ENCODE data around the gene ERCC5.

- TF ChIP-seq CTCF (IDR thresholded peaks at IDR 0.05) (no peak), POLR2A (IDR thresholded peaks at IDR 0.05) (no peak)
These were observed 573 bp upstream of the ERCC5 start for GRCh38 chr13:102845289-102845629.
